ENCODE results near the gene ZNRF2.

Gene ZNRF2

DNA sequence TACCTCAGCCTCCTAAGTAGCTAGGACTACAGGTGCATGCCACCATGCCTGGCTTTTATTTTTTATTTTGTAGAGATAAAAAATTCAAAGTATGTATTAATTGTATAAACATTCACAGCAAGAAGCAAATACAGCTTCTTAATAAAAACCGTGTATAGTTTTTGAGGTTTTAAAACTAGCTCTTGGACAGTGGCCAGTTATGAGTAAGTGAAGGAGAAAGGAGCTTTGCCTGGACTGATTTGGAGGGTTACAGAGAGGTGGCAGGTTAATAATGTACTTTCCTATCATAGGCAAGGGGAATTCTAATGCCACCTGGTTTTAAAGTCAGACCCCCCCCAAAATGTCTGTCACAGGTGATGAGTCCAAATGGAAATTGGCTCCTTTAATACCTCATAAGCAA lies 43.4 kb downstream of the ZNRF2 start:
- DNase-seq, result peak; percentile 69

DNA sequence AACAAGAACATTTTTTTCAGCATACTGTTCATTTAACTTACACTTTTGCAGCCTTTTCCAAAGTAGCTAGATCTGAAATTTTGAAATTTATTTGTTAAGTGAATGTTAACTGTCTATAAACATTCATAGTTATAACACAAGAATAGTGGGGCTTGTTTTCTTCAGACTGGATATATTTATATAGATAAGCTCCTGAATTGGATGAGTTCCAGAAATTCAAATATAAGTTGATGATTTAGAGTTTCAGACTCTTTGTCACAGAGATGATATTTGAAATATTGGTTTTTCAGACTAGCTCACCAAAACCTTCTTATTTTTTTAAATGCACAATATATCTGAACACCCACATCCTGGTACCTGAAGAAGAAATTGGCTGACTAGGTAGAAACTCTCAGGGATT lies 44.0 kb downstream of the ZNRF2 start:
- no peak for DNase-seq

DNA sequence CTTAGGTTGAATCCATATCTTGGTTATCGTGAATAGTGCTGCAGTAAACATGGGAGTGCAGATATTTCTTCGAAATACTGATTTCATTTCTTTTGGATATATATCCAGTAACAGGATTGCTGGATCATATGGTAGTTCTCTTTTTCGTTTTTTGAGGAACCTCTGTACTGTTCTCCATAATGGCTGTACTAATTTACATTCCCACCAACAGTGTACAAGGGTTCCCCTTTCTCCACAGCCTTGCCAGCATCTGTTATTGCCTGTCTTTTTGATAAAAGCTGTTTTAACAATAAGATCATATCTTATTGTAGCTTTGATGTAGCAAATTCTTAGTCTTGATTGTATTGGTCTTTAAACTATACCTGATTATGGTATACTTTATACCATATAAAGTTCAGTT lies 45.3 kb downstream of the ZNRF2 start:
- no peak for DNase-seq

DNA sequence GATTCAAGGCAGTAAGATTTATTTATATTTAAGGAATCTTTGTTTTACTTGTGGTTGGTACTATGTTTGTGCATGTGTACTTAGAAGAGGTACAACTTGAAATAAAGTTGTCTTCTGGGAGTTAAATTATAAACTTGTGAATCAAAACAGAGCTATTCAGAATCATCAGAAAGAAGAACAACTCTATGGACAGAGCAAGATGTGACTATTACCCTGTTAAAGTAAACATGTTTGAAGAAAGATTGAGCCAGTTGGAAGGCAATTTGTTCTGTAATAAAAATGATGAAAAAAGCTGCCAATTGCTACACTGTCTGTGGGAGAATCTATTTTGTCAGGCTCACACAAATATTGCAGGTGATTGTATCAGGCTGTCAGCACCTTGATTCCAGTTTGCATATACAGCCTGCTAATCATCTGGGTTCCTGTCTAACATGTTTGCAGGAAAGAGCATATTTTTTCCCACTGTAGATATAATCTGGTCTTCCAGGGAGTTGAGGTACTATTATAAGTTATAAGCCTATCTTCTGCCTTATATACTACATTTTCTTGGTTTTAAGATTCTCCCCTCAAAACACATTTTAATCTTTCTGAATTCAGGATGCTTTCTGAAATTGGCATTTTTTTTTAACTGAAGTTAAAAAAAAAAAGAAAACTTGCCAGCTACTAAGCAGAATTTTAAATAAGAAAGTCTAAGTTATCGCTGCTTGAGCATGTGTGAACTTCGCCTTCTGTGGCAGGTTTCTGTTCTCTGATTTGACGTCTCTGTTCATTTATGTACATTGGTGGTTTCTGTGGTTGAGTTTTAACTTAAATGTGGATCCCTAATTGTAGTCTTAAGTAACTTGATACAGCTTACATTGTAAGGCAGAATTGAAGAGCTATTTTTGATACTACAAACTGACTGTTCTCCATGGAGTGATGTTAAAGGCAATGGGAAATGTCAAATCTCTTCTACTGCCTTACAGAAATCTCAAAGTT lies 46.0 kb downstream of the ZNRF2 start:
- DNase-seq, result peak; percentile 27

DNA sequence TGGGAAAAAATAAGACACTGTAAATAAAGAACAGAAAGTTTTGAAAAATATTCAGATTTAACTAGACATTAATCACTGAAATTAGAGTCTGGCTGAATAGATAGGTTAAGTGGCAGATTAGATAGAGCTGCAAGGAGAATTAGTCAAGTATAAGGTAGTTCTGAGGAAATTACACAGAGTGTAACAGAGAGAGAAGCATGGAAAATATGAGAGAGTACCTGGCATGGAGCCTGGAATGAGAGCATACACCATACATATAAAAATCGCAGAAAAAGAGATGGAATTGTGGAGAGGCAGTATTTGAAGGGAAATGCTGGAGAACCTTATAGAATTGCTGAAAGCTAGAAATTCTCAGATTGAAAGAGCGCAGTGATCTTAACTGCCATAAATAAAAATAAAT lies 46.9 kb downstream of the ZNRF2 start:
- DNase-seq, result peak; percentile 35

DNA sequence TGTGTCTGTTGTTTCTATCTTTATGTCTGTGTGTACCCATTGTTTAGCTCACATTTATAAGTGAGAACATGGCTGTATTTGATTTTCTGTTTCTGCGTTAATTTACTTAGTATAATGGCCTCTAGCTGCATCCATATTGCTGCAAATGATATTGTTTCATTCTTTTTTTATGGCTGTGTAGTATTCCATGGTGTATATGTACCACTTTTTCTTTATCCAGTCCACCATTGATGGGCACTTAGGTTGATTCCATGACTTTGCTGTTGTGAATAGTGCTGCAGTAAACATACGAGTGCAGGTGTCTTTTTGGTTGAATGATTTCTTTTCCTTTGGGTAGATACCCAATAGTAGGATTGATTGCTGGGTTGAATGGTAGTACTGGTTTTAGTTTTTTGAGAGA lies 48.2 kb downstream of the ZNRF2 start:
- no peak for DNase-seq

DNA sequence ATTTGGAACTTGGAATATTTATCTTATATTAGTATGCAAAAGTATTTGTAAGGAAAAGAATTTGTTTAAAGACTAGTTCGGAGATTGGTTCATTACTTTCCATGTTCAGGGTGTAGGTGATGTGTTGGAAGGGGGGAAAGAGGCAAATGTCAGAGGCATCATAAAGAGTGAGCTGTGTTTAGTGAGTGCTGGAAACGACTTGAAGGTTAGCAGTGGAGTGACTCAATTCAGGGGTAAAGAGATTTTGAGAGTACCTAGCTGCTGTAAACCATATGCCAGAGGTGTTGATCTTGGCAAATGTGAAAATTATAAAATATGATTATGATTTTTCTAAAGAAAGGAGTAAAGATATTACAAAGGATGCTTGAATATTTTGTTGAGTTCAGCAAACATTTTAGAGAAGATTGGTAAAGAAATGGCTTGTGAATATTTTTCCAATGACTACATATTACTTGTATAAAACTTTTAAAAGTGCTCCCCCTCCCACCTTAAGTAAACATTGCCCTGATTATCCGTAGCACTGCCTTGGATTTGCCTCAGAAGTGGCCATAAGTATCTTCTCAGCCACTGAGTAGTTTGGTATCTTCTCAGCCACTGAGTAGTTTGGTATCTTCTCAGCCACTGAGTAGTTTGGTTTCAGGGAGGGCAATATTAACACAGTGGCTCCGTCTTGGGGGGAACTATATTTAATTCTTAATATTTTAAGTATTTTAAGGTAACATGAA lies 51.5 kb downstream of the ZNRF2 start:
- no peak for DNase-seq

DNA sequence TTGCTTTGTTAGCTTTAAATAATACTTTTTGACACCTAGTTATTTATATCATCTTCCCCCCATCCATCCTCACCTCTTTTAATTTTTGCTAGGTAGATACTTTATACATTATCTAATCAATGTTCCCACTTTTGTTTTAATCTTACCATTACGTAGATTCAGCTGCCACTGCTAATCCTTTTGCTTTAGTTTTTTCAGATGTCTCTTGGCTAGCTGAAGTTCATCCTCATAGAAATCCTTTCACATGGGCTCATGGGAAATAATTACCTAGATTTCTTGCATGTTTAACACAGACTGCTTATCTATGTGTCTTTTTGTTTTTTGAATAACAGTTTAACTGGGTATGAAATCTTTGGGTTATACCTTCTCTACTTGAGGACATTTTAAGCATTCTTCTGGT lies 60.1 kb downstream of the ZNRF2 start:
- DNase-seq, result no peak

DNA sequence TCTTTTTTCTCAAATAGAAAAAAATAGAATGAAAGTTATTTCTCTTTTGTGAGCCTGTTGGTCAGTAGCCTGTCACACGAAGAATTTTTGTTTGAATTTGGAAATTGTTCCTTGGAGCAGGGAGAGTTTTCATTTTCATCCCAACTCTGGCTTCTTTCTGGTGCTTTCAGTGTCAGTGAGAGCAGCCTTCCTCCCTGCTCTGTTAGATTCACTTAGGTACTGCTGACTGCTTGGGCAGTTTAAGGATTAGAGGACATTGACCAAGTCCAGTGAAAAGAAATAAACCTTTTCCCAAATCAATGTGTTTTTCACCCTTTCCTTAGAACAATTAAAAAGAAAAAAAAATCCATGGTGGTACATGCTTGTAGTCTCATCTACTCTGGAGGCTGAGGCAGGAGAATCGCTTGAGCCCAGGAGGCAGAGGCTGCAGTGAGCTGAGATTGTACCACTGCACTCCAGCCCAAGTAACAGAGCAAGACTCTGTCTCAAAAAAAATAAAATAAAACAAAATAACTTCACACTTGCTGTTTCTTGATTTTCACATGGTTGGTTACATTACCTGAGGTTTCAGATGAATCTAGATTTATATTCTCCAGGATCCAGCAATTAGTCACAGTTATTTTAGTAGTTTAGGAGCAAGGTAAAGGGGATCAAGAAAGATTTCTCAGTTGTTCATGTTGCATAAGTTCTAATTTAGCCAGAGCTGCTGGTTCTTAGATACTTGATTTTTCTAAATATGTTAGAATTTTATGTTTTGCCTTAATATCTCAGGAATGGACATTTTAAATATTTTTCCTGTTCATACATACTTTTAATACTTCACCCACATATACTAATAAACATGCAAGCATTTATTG lies 63.1 kb downstream of the ZNRF2 start:
- DNase-seq, result no peak

DNA sequence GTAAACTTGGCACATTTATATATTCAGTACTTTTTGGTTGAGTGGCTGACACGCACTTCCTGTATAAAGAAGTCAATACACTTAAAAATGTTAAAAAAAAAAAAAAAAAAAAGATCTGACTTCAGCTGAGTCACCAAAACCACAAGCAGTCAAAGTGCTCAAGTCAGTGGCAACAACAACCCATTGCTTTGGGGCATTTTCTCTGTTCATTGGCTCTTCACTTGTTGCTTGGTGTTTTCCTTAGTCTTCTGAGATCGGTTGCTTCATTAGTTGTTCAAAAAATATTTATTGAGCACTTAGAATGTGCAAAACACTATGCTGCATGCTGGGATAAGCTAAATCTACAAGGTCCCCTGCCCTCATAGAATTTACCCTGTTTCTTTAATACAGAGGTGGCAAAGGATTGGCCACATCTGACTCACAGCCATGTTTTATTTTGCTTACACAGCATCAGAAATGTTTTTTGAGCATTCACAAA lies 63.7 kb downstream of the ZNRF2 start:
- peak; percentile 87 for DNase-seq

DNA sequence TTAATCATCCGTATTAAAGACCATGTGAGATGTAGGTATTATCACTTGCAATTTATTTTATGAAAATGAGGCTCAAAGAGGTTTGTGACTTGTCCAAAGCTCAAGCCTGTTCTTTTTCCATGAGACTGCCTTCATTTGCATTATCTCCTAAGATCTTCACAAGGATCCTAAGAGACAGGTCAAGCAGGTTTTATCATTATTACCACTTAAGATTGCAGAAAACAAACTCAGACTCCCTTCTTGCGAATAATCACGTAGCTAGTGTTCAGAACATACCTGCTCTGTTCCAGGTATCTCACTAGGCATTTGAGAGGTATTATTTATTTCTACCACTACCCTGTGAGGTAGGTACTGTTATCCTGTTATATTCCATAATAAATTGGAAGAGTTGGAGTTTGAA lies 64.8 kb downstream of the ZNRF2 start:
- no peak for DNase-seq

DNA sequence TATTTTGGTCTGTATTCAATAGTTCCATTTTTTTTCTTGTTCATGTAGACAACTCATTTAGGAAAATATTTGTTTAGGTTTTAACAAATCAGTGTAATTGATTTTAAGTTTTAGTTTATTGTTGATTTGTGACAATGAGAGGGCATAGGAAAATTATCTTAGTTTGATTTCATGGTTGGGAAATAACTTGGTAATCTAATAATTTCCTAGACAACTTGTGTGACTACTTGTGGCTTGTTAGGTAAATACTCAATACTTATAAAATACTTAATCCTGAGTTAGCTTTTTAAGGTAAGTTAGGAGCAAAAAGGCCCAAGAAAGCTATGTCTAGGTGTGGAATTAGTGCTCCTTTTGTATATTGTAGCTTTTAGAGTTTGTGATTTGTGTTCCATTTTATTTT lies 65.4 kb downstream of the ZNRF2 start:
- DNase-seq, result no peak

DNA sequence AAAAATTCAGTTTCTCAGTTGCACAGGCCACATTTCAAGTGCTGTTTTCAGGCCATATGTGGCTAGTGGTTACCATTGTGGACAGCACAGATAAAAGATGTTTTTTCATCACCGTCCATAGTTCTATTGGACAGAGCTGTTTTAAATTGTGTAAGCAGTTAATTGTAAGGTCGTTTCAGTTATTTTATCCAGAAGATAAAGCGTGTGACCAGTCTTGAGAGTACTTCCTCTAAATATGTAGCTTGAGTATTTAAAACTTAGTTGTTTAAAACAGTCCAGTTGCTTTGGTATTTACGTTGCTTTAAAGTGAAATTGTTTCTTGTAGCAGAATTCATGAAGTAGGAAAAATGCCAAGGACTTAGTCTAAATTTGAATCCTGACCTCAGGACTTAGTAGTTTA lies 66.9 kb downstream of the ZNRF2 start:
- no peak for DNase-seq

DNA sequence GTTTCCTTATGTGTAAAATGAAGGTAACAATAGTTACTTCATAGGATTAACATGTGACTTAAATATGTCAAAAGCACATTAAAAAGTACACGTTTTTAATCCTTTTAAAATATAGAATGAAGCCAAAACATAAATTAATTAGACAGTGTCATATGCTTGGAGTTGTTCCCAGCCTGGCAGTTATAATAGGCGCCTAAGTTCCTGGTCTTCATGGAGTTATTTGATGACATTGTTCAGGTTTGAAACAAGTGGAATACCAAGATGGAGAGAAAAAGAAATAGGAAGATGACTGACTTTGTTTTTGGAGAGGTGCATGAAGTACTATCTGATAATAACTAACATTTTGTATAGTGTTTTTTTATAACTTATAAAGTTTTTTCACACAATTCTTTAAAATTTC lies 67.3 kb downstream of the ZNRF2 start:
- no peak for DNase-seq

DNA sequence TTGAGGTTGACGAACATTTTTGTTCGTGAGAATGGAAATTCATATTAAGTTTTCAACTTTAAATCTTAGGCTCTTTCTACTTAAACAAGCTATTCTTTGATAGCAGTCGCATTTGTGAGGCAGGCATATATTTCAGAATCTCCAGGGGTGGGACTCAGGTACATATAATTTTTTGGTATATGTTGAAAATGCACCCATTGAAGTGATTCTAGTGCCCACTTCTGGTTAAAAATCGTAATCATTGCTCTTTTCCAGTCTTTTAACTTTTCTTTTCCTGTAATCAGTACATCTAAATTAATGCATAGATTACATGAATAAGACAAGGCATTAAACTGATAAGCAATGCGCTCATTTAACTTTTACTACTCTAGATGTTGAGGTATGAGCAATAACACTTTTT lies 67.8 kb downstream of the ZNRF2 start:
- no peak for DNase-seq

DNA sequence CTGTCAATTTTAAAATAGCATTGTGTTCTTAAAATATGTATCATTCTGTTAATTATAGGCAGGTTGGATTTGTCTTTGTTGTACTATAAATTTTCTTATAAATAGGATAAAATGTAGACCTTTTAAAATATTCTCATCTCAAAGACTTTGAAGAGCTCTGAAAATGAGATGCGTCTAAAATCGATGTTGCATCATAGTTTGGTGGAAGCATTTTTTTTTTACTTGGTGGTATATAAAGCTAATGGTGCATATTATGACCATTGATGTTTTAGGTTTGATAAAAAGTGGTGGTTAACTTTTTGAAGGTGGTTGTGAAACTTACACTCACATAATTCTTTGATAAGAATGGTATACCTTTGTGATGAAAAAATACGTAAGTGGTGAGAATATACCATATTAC lies 69.1 kb downstream of the ZNRF2 start:
- no peak for DNase-seq

DNA sequence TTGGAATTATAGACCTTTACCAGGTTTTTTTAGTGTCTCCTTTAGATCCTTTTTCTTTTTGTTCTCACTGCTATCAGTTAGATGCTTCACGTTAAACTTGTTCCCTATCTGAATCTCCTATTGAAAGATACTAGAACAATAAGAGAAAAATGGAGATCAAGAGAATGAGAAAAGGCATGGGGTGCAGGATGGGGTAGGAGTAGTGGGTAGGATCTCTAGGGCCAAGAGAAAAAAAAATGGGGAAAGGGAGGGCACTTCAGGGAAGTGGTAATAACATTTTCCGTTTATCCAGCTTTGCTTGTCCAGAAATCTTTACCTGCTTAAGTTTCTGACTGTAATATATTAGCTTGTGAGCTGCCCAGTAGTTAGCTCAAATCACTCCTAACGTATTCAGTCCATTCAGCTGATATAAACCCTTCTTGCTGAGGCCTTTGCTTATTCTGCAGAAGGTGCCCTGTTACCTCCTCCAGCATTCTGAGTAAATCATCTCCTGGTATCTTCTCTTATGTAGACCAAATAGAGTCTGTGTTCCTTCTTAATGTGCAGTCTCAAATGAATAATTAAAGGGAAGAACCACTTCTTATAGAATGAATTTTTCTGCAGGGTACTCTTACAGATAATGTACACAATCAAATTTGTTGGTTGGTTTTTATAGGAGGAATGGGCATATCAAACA lies 69.7 kb downstream of the ZNRF2 start:
- no peak for DNase-seq

DNA sequence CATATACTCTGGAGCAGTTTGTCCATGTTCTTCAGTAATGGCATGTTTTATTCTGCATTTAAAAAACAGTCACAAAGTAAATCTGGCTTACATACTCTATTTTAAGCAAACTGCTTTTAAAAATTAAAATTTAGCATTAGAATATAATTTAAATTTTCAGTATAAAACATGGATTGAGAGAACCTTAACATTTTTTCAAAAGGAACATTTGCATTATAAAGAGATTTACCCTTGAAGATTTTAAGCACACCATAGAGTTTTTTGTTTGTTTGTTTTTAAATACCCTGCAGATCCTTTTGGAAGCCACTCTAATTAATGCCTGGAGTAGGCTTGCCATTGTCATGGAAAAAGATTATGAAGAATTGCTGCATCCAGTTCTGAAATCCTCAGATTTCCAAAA lies 70.4 kb downstream of the ZNRF2 start:
- DNase-seq, result no peak

DNA sequence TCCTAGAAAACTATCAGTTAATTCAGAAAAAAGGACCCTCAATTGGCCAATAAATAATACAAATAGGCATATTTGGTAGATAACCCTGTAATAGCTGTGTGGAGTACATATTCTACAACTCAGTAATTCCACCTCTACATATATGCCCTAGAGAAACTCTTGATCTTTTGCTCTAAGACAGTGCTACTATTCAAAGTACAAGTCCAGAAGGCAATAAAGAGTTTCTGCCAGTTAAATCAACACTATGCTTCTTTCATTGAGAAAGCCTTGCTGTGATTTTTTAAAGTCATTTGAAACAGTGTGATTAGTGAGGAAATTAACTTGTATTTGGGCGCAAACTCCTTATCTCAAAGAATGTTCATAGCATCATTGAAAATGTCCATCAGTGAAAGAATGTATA lies 75.6 kb downstream of the ZNRF2 start:
- no peak for DNase-seq

DNA sequence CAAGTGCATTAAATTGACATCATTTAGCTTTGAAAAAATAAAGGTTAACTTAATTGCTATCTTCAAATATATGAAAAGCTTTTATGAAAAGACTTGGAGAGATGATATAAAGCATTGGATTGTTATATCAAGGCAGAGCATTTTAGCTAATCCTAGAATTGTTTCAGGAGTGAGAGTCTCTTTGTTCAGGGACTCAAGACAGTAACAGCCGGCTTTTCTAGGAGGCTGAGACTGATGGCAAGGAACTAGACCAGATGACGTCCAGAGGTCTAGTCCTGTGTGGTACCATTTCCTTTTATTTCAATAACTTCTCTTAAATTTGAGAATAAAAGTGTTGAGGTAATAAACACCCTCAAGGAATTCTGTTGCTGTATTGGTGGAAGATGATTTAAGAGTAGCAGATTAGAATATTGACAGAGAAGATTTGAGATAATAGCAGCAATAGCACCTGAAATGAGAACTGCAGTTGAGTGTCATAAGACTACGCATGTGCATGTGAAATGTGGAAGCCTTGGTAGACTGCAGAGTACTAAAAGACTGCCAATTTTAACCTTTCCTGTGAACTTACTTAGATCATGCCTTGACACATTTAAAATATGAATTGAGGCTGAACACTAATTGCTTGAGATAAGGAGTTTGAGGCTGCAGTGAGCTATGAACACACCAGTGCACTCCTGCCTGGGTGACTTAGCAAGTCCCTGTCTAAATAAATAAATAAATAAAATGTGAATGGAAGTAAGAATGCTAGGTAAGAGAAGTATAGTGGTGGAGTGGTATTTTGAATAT lies 79.6 kb downstream of the ZNRF2 start:
- no peak for DNase-seq

DNA sequence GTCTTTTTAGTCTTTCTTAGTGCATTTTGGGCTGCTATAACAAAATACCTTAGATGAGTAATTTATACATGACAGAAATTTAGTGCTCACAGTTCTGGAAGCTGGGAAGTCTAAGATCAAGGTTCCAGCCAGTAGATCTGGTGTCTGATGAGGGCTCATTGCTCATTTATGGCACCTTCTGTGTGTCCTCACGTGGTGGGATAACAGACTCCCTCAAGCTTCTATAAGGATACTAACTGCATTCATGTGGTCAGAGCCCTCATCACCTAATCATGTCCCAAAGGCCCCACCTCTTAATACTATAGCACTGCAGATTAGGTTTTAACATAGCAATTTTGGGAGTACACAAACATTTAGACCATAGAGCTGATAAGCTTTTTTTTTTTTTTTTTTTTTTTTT lies 80.4 kb downstream of the ZNRF2 start:
- no peak for DNase-seq

DNA sequence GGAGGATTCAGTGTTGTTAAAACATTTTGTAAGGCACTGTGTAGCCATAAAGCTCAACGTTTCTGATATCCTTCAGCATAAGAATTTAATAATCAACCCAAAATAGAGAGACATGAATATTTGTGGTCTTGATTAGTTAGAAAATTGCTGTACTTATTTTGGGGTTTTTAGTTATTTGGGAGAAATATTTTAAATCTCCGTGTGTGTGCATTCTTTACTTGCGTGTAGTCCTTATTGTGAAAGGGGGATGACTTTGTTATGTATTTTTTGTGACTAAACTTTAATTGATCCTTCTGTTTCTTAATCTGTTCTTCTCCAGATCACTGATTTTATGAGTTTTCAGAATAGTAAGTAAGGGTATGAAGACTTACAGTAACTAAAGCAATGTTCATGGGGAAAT lies 81.2 kb downstream of the ZNRF2 start:
- DNase-seq, result peak; percentile 57
